GM12874 (cell line): ENCODE measurements around the gene PLCL2.

Experiments
- CTCF ChIP-seq: IDR thresholded peaks from 2 replicates; pipeline ENCODE4 v1.5.1; 2011; ENCODE audit warnings: low read depth, mild to moderate bottlenecking, control low read depth, low read length, moderate library complexity; ENCODE audit not compliant: insufficient read depth

The PLCL2 gene

GRCh38 chr3:17013050-17013449 lies 128.3 kb downstream of the PLCL2 start:
- no peak for TF ChIP-seq CTCF

GRCh38 chr3:17013571-17013970 lies 128.8 kb downstream of the PLCL2 start:
- no peak for TF ChIP-seq CTCF

- TF ChIP-seq CTCF, result no peak
These were observed 129.5 kb downstream of the PLCL2 start for GRCh38 chr3:17014284-17014683.

GRCh38 chr3:17014709-17015108 lies 130.0 kb downstream of the PLCL2 start:
- no peak for TF ChIP-seq CTCF

GRCh38 chr3:17021614-17022013 lies 136.9 kb downstream of the PLCL2 start:
- no peak for TF ChIP-seq CTCF

GRCh38 chr3:17023006-17023664 lies 138.4 kb downstream of the PLCL2 start:
- no peak for TF ChIP-seq CTCF

- no peak for TF ChIP-seq CTCF
These were observed 140.9 kb downstream of the PLCL2 start for GRCh38 chr3:17025594-17026139.

- no peak for TF ChIP-seq CTCF
These were observed 142.6 kb downstream of the PLCL2 start for GRCh38 chr3:17027318-17027717.
